Body of pancreas (tissue), 4 donors: Measurements from ENCODE around the gene CRAMP1. TPM values are rescaled to one million over a fixed set of nuclear protein-coding genes. Genes with fewer than 3 reads are reported as not detected.

Source experiments
- ATAC-seq: fragments of 150-250 bp; one replicate; pipeline ENCODE4 v1.9.1; 2016
- DNase-seq, 4 donors: peaks; one replicate each; pipeline ENCODE4 v3.0.0-alpha.2; 2019
- H3K27ac ChIP-seq, 4 donors: fragments of 200-600 bp; sonication (generic); 1 replicate in 3 of 4; 2 replicates in 1 of 4; pipeline versions ENCODE4 v1.5.1 to v1.6.1; 2016 to 2019; ENCODE audit warnings: mild to moderate bottlenecking in 1 of 4, mixed read lengths in 1 of 4, moderate library complexity in 1 of 4
- H3K27me3 ChIP-seq, 2 donors: fragments of 200-600 bp; sonication (generic); one replicate each; pipeline ENCODE4 v1.6.0; 2016; ENCODE audit warnings: mild to moderate bottlenecking in 1 of 2
- H3K36me3 ChIP-seq, 2 donors: fragments of 200-600 bp; sonication (generic); replicated peaks in 1 of 2; 2 replicates each; pipeline ENCODE4 v1.5.1; 2016; ENCODE audit warnings: low read depth in 2 of 2; ENCODE audit not compliant: insufficient read depth in 1 of 2
- H3K4me1 ChIP-seq: fragments of 200-600 bp; sonication (generic); one replicate; pipeline ENCODE4 v1.6.0; 2016
- H3K4me3 ChIP-seq, 2 donors: fragments of 200-600 bp; sonication (generic); 1 replicate in 1 of 2; 2 replicates in 1 of 2; pipeline ENCODE4 v1.5.1; 2016 to 2019
- H3K9me3 ChIP-seq, 3 donors: fragments of 200-600 bp; sonication (generic); 1 replicate in 2 of 3; 2 replicates in 1 of 3; pipeline ENCODE4 v1.5.1; 2016
- CTCF ChIP-seq, 7 experiments: fragments of 450-650 bp in 4 of 7; fragments of 200-600 bp in 3 of 7; sonication (generic) in 3 of 7; IDR thresholded peaks; one replicate each; pipeline ENCODE4 v1.5.1; 2016 to 2019; ENCODE audit warnings: antibody characterized with exemption in 7 of 7
- POLR2A ChIP-seq, 3 donors: fragments of 450-650 bp; IDR thresholded peaks; one replicate each; pipeline ENCODE4 v1.6.1; 2016; ENCODE audit warnings: antibody characterized with exemption in 3 of 3, mild to moderate bottlenecking in 2 of 3
- WGBS, 2 donors: methylation state at CpG; one replicate each; pipeline ENCODE4 v1.1.5; 2017; 5-methylcytosine and 5-hydroxymethylcytosine counted together
- intact Hi-C: fragments of 100-400 bp; cut with DNase I; formaldehyde crosslinking; loops from one replicate; pipeline ENCODE4 v1.15.1; 2023
- total RNA-seq, 2 donors: library from RNA; depleted of rRNA; stranded (reverse); fragments of >200 nt; gene quantifications; one replicate each; pipeline ENCODE4 v1.1.0, GENCODE V29; 2016

The CRAMP1 gene
- total RNA-seq, 2 donors from 2014 or later = 8.6 to 17.8 TPM

- Histone ChIP-seq H3K36me3 (peaks cover 0 to 14% of the 10 kb centered on the region in 2 donors), H3K4me1 (peaks cover 18% of the 10 kb centered on the region), H3K27ac (no peak overlapping the region), H3K27me3 (no peaks in the 10 kb centered on the region), H3K4me3 (no peak overlapping the region), H3K9me3 (no peaks in the 10 kb centered on the region)
- intact Hi-C loops = no loop called here
- ATAC-seq = no peak
- TF ChIP-seq CTCF (IDR thresholded peaks at IDR 0.05) (no peak), POLR2A (IDR thresholded peaks at IDR 0.05) (no peak)
- no peak for DNase-seq
- 93 to 100% methylated on average over 5 to 9 of the region's 9 CpGs for WGBS, 2 donors
Measured at GRCh38 chr16:1631230-1631629, 19.1 kb downstream of the CRAMP1 start.

- no peak for TF ChIP-seq CTCF (IDR thresholded peaks at IDR 0.05)
- TF ChIP-seq POLR2A (IDR thresholded peaks at IDR 0.05) = no peak
- H3K4me3 ChIP-seq = no peak overlapping the region
- intact Hi-C loops = no loop called here
- H3K27ac ChIP-seq = peak overlapping the region in 3 of 4 donors; percentile 18 to 48 (median 28)
- peaks cover 0 to 14% of the 10 kb centered on the region in 2 donors for H3K36me3 ChIP-seq
- no peaks in the 10 kb centered on the region for H3K9me3 ChIP-seq
- no peaks in the 10 kb centered on the region for H3K27me3 ChIP-seq
- DNase-seq = peak in 1 of 4 donors; percentile 15
- peak; percentile 25 for ATAC-seq
- peaks cover 18% of the 10 kb centered on the region for H3K4me1 ChIP-seq
- 43 to 58% methylated on average over 16 to 18 of the region's 18 CpGs for WGBS, 2 donors
Measured at GRCh38 chr16:1631931-1632637, 19.9 kb downstream of the CRAMP1 start.

- Histone ChIP-seq H3K4me3 (no peak overlapping the region), H3K9me3 (no peaks in the 10 kb centered on the region), H3K27me3 (no peaks in the 10 kb centered on the region), H3K27ac (peak overlapping the region in 3 of 4 donors; percentile 18 to 48 (median 28)), H3K4me1 (peaks cover 18% of the 10 kb centered on the region), H3K36me3 (peaks cover 0 to 14% of the 10 kb centered on the region in 2 donors)
- WGBS, 2 donors = 92 to 96% methylated on average over 3 to 12 of the region's 13 CpGs
- intact Hi-C loops = no loop called here
- TF ChIP-seq CTCF (IDR thresholded peaks at IDR 0.05) (no peak), POLR2A (IDR thresholded peaks at IDR 0.05) (no peak)
- ATAC-seq (no peak), DNase-seq (no peak)
Measured at GRCh38 chr16:1632638-1632970, 20.4 kb downstream of the CRAMP1 start.

GRCh38 chr16:1633310-1633709 lies 21.1 kb downstream of the CRAMP1 start:
- TF ChIP-seq CTCF (IDR thresholded peaks at IDR 0.05) (no peak), POLR2A (IDR thresholded peaks at IDR 0.05) (no peak)
- intact Hi-C loops = no loop called here
- Histone ChIP-seq H3K4me1 (peaks cover 18% of the 10 kb centered on the region), H3K4me3 (no peak overlapping the region), H3K27ac (no peak overlapping the region), H3K36me3 (peaks cover 0 to 18% of the 10 kb centered on the region in 2 donors), H3K9me3 (no peaks in the 10 kb centered on the region), H3K27me3 (no peaks in the 10 kb centered on the region)
- WGBS, 2 donors = 85 to 89% methylated on average over 10 to 12 of the region's 12 CpGs
- DNase-seq = no peak
- no peak for ATAC-seq

GRCh38 chr16:1634541-1634940 lies 22.4 kb downstream of the CRAMP1 start:
- TF ChIP-seq POLR2A (IDR thresholded peaks at IDR 0.05) (no peak), CTCF (IDR thresholded peaks at IDR 0.05) (no peak)
- 95 to 99% methylated on average over 12 of the region's 12 CpGs for WGBS, 2 donors
- DNase-seq (no peak), ATAC-seq (no peak)
- intact Hi-C loops = no loop called here
- Histone ChIP-seq H3K27me3 (no peaks in the 10 kb centered on the region), H3K36me3 (peaks cover 0 to 22% of the 10 kb centered on the region in 2 donors), H3K27ac (no peak overlapping the region), H3K4me1 (peaks cover 18% of the 10 kb centered on the region), H3K9me3 (no peaks in the 10 kb centered on the region), H3K4me3 (no peak overlapping the region)
